Neuronal stem cell (in vitro differentiated cells): ENCODE data around the gene PLEKHM1.

ENCODE experiments used
- DNase-seq: peaks from one replicate; pipeline ENCODE4 v3.0.0-alpha.2; 2013; ENCODE audit warnings: low spot score
- H2AFZ ChIP-seq: one replicate; pipeline ENCODE4 v1.6.1; 2013; ENCODE audit warnings: mild to moderate bottlenecking, low read length, inconsistent platforms
- H2AK5ac ChIP-seq: 2 replicates; pipeline ENCODE4 v1.6.1; 2013; ENCODE audit warnings: low read depth, mild to moderate bottlenecking, inconsistent platforms, low read length, moderate library complexity, mixed read lengths
- H2BK120ac ChIP-seq: 2 replicates; pipeline ENCODE4 v1.6.1; 2013; ENCODE audit warnings: low read depth, mild to moderate bottlenecking, inconsistent platforms, low read length, moderate library complexity, mixed read lengths
- H2BK12ac ChIP-seq: one replicate; pipeline ENCODE4 v1.6.1; 2013; ENCODE audit warnings: low read length, inconsistent platforms
- H2BK15ac ChIP-seq: 2 replicates; pipeline ENCODE4 v1.6.1; 2013; ENCODE audit warnings: mild to moderate bottlenecking, low read length, inconsistent platforms, mixed read lengths
- H2BK5ac ChIP-seq: one replicate; pipeline ENCODE4 v1.6.1; 2013; ENCODE audit warnings: inconsistent platforms, mild to moderate bottlenecking, low read length, moderate library complexity
- H3K14ac ChIP-seq: one replicate; pipeline ENCODE4 v1.6.1; 2013; ENCODE audit warnings: low read length, inconsistent platforms
- H3K18ac ChIP-seq: 2 replicates; pipeline ENCODE4 v1.6.1; 2013; ENCODE audit warnings: low read length, inconsistent platforms
- H3K23ac ChIP-seq: 2 replicates; pipeline ENCODE4 v1.6.1; 2013; ENCODE audit warnings: low read depth, mild to moderate bottlenecking, mixed read lengths, low read length, inconsistent platforms; ENCODE audit not compliant: poor library complexity
- H3K27ac ChIP-seq: replicated peaks from 3 replicates; pipeline ENCODE4 v1.5.1; 2013; ENCODE audit warnings: low read length, inconsistent platforms
- H3K27me3 ChIP-seq, 3 experiments: 2 replicates each; pipeline ENCODE4 v1.6.1; 2013; ENCODE audit warnings: low read length in 3 of 3, mild to moderate bottlenecking in 2 of 3, inconsistent platforms in 1 of 3, low read depth in 1 of 3, mixed read lengths in 1 of 3, moderate library complexity in 1 of 3; ENCODE audit not compliant: control insufficient read depth in 3 of 3, insufficient read depth in 3 of 3
- H3K36me3 ChIP-seq, 2 donors: replicated peaks in 1 of 2; 2 replicates each; pipeline ENCODE4 v1.6.1; 2013; ENCODE audit warnings: low read length in 2 of 2; ENCODE audit not compliant: control insufficient read depth in 2 of 2, insufficient read depth in 2 of 2
- H3K4ac ChIP-seq: 2 replicates; pipeline ENCODE4 v1.6.1; 2013; ENCODE audit warnings: inconsistent platforms, mild to moderate bottlenecking, low read length, moderate library complexity
- H3K4me1 ChIP-seq, 2 donors: 1 replicate in 1 of 2; 2 replicates in 1 of 2; pipeline ENCODE4 v1.6.1; 2013; ENCODE audit warnings: low read length in 2 of 2, low read depth in 1 of 2; ENCODE audit not compliant: control insufficient read depth in 2 of 2, insufficient read depth in 1 of 2
- H3K4me2 ChIP-seq: one replicate; pipeline ENCODE4 v1.6.1; 2013; ENCODE audit warnings: mild to moderate bottlenecking, low read length, inconsistent platforms; ENCODE audit not compliant: insufficient read depth, poor library complexity, severe bottlenecking
- H3K4me3 ChIP-seq, 2 donors: 2 replicates each; pipeline ENCODE4 v1.5.1; 2013; ENCODE audit warnings: low read length in 2 of 2, mild to moderate bottlenecking in 2 of 2, inconsistent platforms in 1 of 2, moderate library complexity in 1 of 2
- H3K79me1 ChIP-seq: one replicate; pipeline ENCODE4 v1.6.1; 2013; ENCODE audit warnings: low read depth, mild to moderate bottlenecking, inconsistent platforms, low read length, moderate library complexity
- H3K9ac ChIP-seq: one replicate; pipeline ENCODE4 v1.6.1; 2013; ENCODE audit warnings: mild to moderate bottlenecking, low read depth, low read length, inconsistent platforms; ENCODE audit not compliant: poor library complexity
- H3K9me3 ChIP-seq, 2 donors: replicated peaks in 1 of 2; 2 replicates each; pipeline versions ENCODE3 to v1.6.1; 2013; ENCODE audit warnings: low read length in 2 of 2, mild to moderate bottlenecking in 2 of 2, inconsistent platforms in 1 of 2, low read depth in 1 of 2, mixed read lengths in 1 of 2, moderate library complexity in 1 of 2; ENCODE audit not compliant: control insufficient read depth in 2 of 2, insufficient read depth in 1 of 2
- H4K8ac ChIP-seq: one replicate; pipeline ENCODE4 v1.6.1; 2013; ENCODE audit warnings: low read depth, mild to moderate bottlenecking, inconsistent platforms, low read length, moderate library complexity
- H4K91ac ChIP-seq: one replicate; pipeline ENCODE4 v1.6.1; 2013; ENCODE audit warnings: low read length, low read depth, mild to moderate bottlenecking, inconsistent platforms; ENCODE audit not compliant: poor library complexity
- WGBS, 2 donors: extraction: QIAGEN DNeasy Blood & Tissue Kit; methylation state at CpG; one replicate each; pipeline ENCODE4 v1.1.7; 2013; ENCODE audit warnings: missing lambda C conversion rate in 2 of 2, mixed read lengths in 1 of 2; ENCODE audit not compliant: insufficient read length in 2 of 2, insufficient replicate concordance in 1 of 2; ENCODE audit errors: extremely low coverage in 2 of 2; 5-methylcytosine and 5-hydroxymethylcytosine counted together

The PLEKHM1 gene

DNA sequence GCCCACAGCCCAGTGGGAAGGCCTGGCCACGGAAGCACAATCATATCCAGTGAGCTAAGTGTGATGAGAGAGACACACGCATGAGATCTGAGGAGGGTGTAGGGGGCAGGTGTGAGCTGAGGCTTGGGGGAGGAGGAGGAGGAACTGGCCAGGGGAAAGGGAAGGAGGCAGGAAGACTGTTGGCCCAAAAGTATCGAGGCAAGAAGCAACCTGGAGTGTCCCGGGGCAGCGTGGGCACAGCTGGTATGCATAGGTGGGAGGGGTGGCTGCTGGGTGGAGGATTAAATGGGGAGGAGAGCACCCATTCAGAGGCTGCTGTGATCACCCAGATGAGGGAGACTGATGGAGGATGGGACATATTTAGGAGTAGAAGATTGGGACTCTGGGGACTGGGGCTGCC is 99.2 kb downstream of the PLEKHM1 start:
- no peaks in the 10 kb centered on the region for H3K79me1 ChIP-seq
- H2BK5ac ChIP-seq: no peak overlapping the region
- H3K4ac ChIP-seq: no peak overlapping the region
- peaks cover 0 to 10% of the 10 kb centered on the region in 2 donors for H3K4me1 ChIP-seq
- no peaks in the 10 kb centered on the region for H3K36me3 ChIP-seq
- no peak overlapping the region for H2AFZ ChIP-seq
- H3K18ac ChIP-seq: no peak overlapping the region
- H3K23ac ChIP-seq: peak overlapping the region; percentile 3
- no CpG with 5 or more reads among the region's 5 CpGs for WGBS, 2 donors
- no peak overlapping the region for H2BK15ac ChIP-seq
- H2BK12ac ChIP-seq: no peak overlapping the region
- H3K27me3 ChIP-seq: peaks cover 0 to 35% (median 0%) of the 10 kb centered on the region in 3 experiments
- no peak overlapping the region for H3K9ac ChIP-seq
- peak overlapping the region; percentile 41 for H2AK5ac ChIP-seq
- H3K4me3 ChIP-seq: no peak overlapping the region
- peaks cover 0 to 1% of the 10 kb centered on the region in 2 donors for H3K9me3 ChIP-seq
- no peak for DNase-seq
- H3K14ac ChIP-seq: no peak overlapping the region
- H3K27ac ChIP-seq: no peak overlapping the region
- H2BK120ac ChIP-seq: no peak overlapping the region
- no peak overlapping the region for H3K4me2 ChIP-seq
- H4K8ac ChIP-seq: no peak overlapping the region
- H4K91ac ChIP-seq: no peak overlapping the region

DNA sequence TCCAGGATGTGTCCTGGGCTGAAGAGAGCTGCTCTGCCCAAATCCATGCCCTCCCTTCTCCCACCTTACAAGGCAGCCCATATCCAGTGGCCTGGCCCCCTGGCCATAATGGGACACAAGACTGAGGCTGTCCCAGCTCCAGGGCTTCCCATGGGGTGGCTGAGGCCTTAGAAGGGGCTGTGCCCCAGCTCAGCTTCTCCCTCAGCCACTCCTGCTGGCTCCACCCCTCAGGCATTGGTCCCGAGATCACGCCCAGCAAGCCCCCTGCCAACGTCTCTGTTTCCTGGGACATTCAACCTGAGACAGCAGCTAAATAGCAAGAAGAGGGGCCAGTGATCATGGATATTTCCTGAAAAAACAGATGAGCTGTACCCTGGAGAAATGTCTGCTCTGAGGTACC is 101.2 kb downstream of the PLEKHM1 start:
- Histone ChIP-seq H3K23ac (peak overlapping the region; percentile 38), H3K9ac (peak overlapping the region; percentile 30), H3K18ac (peak overlapping the region; percentile 78), H4K8ac (no peak overlapping the region), H2BK5ac (no peak overlapping the region), H3K9me3 (no peaks in the 10 kb centered on the region), H2AFZ (no peak overlapping the region), H2BK15ac (no peak overlapping the region), H3K27me3 (peaks cover 0 to 42% (median 0%) of the 10 kb centered on the region in 3 experiments), H3K27ac (no peak overlapping the region), H3K36me3 (no peaks in the 10 kb centered on the region), H3K4me1 (peaks cover 0 to 7% of the 10 kb centered on the region in 2 donors), H2BK120ac (no peak overlapping the region), H2AK5ac (peak overlapping the region; percentile 13), H3K4me2 (no peak overlapping the region), H3K79me1 (no peaks in the 10 kb centered on the region), H2BK12ac (no peak overlapping the region), H4K91ac (no peak overlapping the region), H3K14ac (no peak overlapping the region), H3K4ac (no peak overlapping the region), H3K4me3 (no peak overlapping the region)
- no peak for DNase-seq
- WGBS, 2 donors: no CpG with 5 or more reads among the region's 3 CpGs

DNA sequence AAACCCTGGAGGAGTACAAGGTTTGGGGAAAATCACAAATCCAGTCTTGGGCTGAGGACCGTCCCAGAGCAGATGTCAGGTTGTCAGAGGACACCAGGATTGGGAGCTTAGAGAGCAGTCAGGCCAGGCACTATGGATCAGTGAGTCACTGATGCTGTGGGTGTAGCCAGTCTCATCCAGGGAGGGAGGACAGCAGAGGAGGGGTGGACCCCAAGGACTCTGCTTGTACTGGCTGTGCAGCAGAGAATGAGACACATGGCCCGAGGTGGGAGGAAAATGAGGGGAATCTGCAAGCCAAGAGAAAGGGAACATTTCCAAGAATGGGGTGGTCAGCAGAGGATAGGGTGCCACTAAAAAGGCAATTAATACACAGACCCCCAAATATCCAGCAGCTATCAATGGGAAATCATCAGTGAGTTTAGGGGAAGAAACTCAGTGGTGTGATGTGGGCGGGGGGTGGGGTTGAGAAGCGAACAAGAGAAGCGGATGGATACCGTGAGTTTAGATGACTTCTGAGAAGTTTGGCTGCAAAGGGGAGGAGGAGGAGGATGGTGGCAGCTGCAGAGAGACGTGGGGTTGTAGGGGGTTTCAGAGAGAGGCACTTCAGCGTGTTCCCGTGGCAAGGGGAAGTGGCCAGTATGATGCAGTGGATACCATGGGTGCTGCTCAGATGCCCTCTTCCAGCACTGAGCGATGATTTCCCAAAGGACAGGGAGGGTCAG is 101.8 kb downstream of the PLEKHM1 start:
- H3K27me3 ChIP-seq: peaks cover 0 to 42% (median 0%) of the 10 kb centered on the region in 3 experiments
- H3K4me3 ChIP-seq: no peak overlapping the region
- H3K18ac ChIP-seq: peak overlapping the region; percentile 78
- H3K9me3 ChIP-seq: no peaks in the 10 kb centered on the region
- peak overlapping the region; percentile 13 for H2AK5ac ChIP-seq
- H2BK15ac ChIP-seq: no peak overlapping the region
- H3K9ac ChIP-seq: peak overlapping the region; percentile 31
- H2AFZ ChIP-seq: no peak overlapping the region
- no peak overlapping the region for H3K14ac ChIP-seq
- no peak overlapping the region for H3K4ac ChIP-seq
- no peak overlapping the region for H2BK120ac ChIP-seq
- no peak overlapping the region for H2BK12ac ChIP-seq
- peaks cover 0 to 7% of the 10 kb centered on the region in 2 donors for H3K4me1 ChIP-seq
- H4K91ac ChIP-seq: no peak overlapping the region
- no peak overlapping the region for H3K4me2 ChIP-seq
- no peaks in the 10 kb centered on the region for H3K79me1 ChIP-seq
- H4K8ac ChIP-seq: no peak overlapping the region
- H3K27ac ChIP-seq: no peak overlapping the region
- no CpG with 5 or more reads among the region's 10 CpGs for WGBS, 2 donors
- H3K23ac ChIP-seq: peak overlapping the region; percentile 38
- no peak overlapping the region for H2BK5ac ChIP-seq
- H3K36me3 ChIP-seq: no peaks in the 10 kb centered on the region
- no peak for DNase-seq

DNA sequence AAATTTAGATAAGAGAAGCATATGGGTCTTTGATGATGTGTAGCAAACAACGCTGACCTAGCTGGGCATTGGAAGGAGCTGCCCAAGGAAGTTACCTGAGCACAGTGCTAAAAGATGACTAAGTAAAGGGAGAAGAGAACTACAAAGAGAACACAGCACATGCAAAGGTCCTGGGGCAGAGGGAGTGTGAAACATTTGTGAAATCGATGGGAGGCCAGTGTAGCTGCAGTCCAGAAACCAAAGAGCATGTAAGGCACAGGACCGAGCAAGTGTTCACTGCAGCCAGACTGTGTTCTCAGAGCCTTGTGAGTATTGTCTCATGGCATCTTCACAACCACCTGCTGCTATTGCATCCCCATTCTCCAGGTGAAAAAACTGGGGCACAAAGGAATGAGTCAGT is 102.8 kb downstream of the PLEKHM1 start:
- no peak overlapping the region for H3K4ac ChIP-seq
- no peak overlapping the region for H3K18ac ChIP-seq
- H3K4me2 ChIP-seq: no peak overlapping the region
- H2BK120ac ChIP-seq: no peak overlapping the region
- no peak overlapping the region for H2BK15ac ChIP-seq
- H2AK5ac ChIP-seq: no peak overlapping the region
- H4K8ac ChIP-seq: no peak overlapping the region
- H3K4me1 ChIP-seq: peaks cover 0 to 7% of the 10 kb centered on the region in 2 donors
- H3K27me3 ChIP-seq: peaks cover 0 to 42% (median 0%) of the 10 kb centered on the region in 3 experiments
- H3K9ac ChIP-seq: no peak overlapping the region
- no peak overlapping the region for H3K14ac ChIP-seq
- no peak overlapping the region for H2BK12ac ChIP-seq
- no peak for DNase-seq
- H3K27ac ChIP-seq: no peak overlapping the region
- no peak overlapping the region for H2BK5ac ChIP-seq
- H3K23ac ChIP-seq: no peak overlapping the region
- no CpG with 5 or more reads among the region's 3 CpGs for WGBS, 2 donors
- no peaks in the 10 kb centered on the region for H3K9me3 ChIP-seq
- no peak overlapping the region for H3K4me3 ChIP-seq
- no peaks in the 10 kb centered on the region for H3K36me3 ChIP-seq
- no peak overlapping the region for H4K91ac ChIP-seq
- no peaks in the 10 kb centered on the region for H3K79me1 ChIP-seq
- H2AFZ ChIP-seq: no peak overlapping the region
